ENCODE measurements around the gene IL5. TPM values are rescaled to one million over a fixed set of nuclear protein-coding genes. Genes with fewer than 3 reads are reported as not detected.
"Not testable (repeated sequence)": the region's sequence is repeated elsewhere in the genome, so short reads cannot be mapped to it uniquely, and the experiment has no call there.

IL5 gene
- total and polyA plus RNA-seq, 2 donors (not counting 1 experiment from before 2014, with no cell fraction given), result not detected

DNA sequence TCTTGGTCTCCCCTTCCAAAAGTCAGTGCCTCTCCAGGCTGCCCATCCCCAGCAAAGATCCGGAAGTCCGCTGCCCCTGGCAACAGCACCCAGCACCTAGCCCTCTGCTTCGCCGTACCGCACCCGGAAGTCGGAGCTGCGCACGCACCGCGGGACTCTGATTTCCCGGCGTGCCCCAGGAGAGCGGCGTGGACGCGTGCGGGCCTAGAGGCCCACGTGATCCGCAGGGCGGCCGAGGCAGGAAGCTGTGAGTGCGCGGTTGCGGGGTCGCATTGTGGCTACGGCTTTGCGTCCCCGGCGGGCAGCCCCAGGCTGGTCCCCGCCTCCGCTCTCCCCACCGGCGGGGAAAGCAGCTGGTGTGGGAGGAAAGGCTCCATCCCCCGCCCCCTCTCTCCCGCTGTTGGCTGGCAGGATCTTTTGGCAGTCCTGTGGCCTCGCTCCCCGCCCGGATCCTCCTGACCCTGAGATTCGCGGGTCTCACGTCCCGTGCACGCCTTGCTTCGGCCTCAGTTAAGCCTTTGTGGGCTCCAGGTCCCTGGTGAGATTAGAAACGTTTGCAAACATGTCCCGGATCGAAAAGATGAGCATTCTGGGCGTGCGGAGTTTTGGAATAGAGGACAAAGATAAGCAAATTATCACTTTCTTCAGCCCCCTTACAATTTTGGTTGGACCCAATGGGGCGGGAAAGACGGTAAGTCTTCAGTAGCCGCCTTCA, 13.6 kb upstream of the IL5 start, which contains the start of gene RAD50:
RAD50 (plus strand) TSS at position 215 of the 715 bp plus-strand sequence; CDS start at position 563, 348 bp downstream.
- Histone ChIP-seq H4K20me1 (ENCODE audit: control insufficient read depth, extremely low read depth, insufficient read depth, low read length) (no peaks in the 10 kb centered on the region), H3K36me3 (ENCODE audit: control insufficient read depth, insufficient read depth, low read length) (peaks cover 2% of the 10 kb centered on the region), H3K4me3 (replicated peaks in 1 of 4; ENCODE audit: control extremely low read depth in 1 of 4, insufficient read depth in 1 of 4, low read depth in 3 of 4, low read length in 4 of 4) (peak within 1 kb of the TSS; percentile 65 to 93 (median 74)), H3K9me3 (ENCODE audit: control insufficient read depth, insufficient read depth, low read depth, low read length) (no peaks in the 10 kb centered on the region), H2AFZ (ENCODE audit: low read length) (peak within 1 kb of the TSS; percentile 94), H3K4me1 (ENCODE audit: control insufficient read depth, extremely low read depth, insufficient read depth, low read length) (peaks cover 2% of the 10 kb centered on the region), H3K79me2 (ENCODE audit: control insufficient read depth, insufficient read depth, low read length) (peaks cover 8% of the 10 kb centered on the region), H3K27ac (ENCODE audit: insufficient read depth, low read length) (peak within 1 kb of the TSS; percentile 87), H3K4me2 (ENCODE audit: extremely low read depth, insufficient read depth, low read length) (peak within 1 kb of the TSS; percentile 82), H3K9ac (ENCODE audit: insufficient read depth, low read length) (peak within 1 kb of the TSS; percentile 78), H3K27me3 (ENCODE audit: control insufficient read depth, insufficient read depth, low read length) (no peaks in the 10 kb centered on the region)
- TF ChIP-seq, protein P1, sequence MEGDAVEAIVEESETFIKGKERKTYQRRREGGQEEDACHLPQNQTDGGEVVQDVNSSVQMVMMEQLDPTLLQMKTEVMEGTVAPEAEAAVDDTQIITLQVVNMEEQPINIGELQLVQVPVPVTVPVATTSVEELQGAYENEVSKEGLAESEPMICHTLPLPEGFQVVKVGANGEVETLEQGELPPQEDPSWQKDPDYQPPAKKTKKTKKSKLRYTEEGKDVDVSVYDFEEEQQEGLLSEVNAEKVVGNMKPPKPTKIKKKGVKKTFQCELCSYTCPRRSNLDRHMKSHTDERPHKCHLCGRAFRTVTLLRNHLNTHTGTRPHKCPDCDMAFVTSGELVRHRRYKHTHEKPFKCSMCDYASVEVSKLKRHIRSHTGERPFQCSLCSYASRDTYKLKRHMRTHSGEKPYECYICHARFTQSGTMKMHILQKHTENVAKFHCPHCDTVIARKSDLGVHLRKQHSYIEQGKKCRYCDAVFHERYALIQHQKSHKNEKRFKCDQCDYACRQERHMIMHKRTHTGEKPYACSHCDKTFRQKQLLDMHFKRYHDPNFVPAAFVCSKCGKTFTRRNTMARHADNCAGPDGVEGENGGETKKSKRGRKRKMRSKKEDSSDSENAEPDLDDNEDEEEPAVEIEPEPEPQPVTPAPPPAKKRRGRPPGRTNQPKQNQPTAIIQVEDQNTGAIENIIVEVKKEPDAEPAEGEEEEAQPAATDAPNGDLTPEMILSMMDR (conservative IDR thresholded peaks at IDR 0.05 in 1 of 2, IDR thresholded peaks at IDR 0.05 in 1 of 2; ENCODE audit: low read depth in 1 of 2, low read length in 2 of 2), result no peak
- no peak for TF ChIP-seq EZH2 (IDR thresholded peaks at IDR 0.05; ENCODE audit: low read length, missing control alignments)
- DNase-seq (ENCODE audit: low read depth in 2 of 2), result peak; percentile 89 to 91

DNA sequence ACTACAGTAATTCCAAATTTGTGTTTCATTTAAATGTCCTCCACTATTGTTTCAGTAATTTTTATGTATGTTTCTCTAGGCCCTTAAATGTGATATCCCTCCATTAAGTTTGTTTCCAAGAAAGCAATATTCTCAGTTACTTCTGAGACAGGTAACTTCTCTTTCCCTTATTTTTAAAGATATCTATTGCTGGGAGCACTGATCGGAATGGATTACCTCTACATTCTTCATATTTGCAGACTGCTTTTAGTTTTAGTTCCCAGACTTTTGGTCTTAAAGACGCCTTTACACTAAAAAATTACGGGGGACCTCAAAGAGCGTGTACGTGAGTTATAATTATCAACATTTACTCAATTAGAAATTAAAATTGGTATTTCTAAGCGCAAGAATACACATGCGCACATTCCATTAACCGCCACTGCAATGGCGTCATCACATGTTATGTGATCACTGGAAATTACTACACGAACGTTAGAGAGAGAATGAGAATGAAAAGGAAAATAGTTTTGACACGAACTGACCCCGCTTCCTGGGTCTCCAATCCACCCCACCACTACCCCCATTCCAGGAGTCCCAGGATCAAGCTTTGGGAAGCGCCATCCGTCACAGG, 12.9 kb upstream of the IL5 start:
- H3K27me3 ChIP-seq (ENCODE audit: control insufficient read depth, insufficient read depth, low read length), result peaks cover 2% of the 10 kb centered on the region
- peaks cover 2% of the 10 kb centered on the region for H3K36me3 ChIP-seq (ENCODE audit: control insufficient read depth, insufficient read depth, low read length)
- no peaks in the 10 kb centered on the region for H3K9me3 ChIP-seq (ENCODE audit: control insufficient read depth, insufficient read depth, low read depth, low read length)
- peak overlapping the region; percentile 82 for H3K4me2 ChIP-seq (ENCODE audit: extremely low read depth, insufficient read depth, low read length)
- H3K79me2 ChIP-seq (ENCODE audit: control insufficient read depth, insufficient read depth, low read length), result peaks cover 8% of the 10 kb centered on the region
- H3K4me3 ChIP-seq (replicated peaks in 1 of 4; ENCODE audit: control extremely low read depth in 1 of 4, insufficient read depth in 1 of 4, low read depth in 3 of 4, low read length in 4 of 4), result peak overlapping the region; percentile 65 to 93 (median 74)
- peaks cover 2% of the 10 kb centered on the region for H3K4me1 ChIP-seq (ENCODE audit: control insufficient read depth, extremely low read depth, insufficient read depth, low read length)
- no peak for DNase-seq (ENCODE audit: low read depth in 2 of 2)
- peak overlapping the region; percentile 94 for H2AFZ ChIP-seq (ENCODE audit: low read length)
- H3K27ac ChIP-seq (ENCODE audit: insufficient read depth, low read length), result peak overlapping the region; percentile 87
- peak overlapping the region; percentile 78 for H3K9ac ChIP-seq (ENCODE audit: insufficient read depth, low read length)
- H4K20me1 ChIP-seq (ENCODE audit: control insufficient read depth, extremely low read depth, insufficient read depth, low read length), result no peaks in the 10 kb centered on the region
- TF ChIP-seq EZH2 (IDR thresholded peaks at IDR 0.05; ENCODE audit: low read length, missing control alignments), result no peak
- TF ChIP-seq, protein P1 (conservative IDR thresholded peaks at IDR 0.05 in 1 of 2, IDR thresholded peaks at IDR 0.05 in 1 of 2; ENCODE audit: low read depth in 1 of 2, low read length in 2 of 2), result no peak

DNA sequence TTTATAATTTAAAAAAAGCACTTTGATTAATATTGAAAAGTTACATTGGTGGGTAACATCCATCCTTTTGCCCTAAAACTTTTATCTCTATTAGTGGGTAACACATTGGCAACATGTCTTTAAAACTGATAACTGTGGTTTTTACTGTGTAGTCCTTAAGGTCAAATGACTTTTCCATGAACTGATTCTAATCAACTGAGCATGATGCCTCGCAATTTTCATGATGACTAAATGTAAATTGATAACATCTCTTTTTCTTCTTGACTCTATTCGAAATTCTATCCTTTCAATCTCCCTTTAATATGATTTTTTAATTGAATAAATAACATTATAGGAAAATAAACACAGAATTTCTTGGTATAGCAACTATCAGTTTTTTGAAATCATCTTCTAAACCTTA, 6.3 kb upstream of the IL5 start:
- DNase-seq (ENCODE audit: low read depth in 2 of 2), result no peak
- H3K9me3 ChIP-seq (ENCODE audit: control insufficient read depth, insufficient read depth, low read depth, low read length), result no peaks in the 10 kb centered on the region
- no peak overlapping the region for H3K27ac ChIP-seq (ENCODE audit: insufficient read depth, low read length)
- H3K9ac ChIP-seq (ENCODE audit: insufficient read depth, low read length), result no peak overlapping the region
- no peaks in the 10 kb centered on the region for H4K20me1 ChIP-seq (ENCODE audit: control insufficient read depth, extremely low read depth, insufficient read depth, low read length)
- H3K4me1 ChIP-seq (ENCODE audit: control insufficient read depth, extremely low read depth, insufficient read depth, low read length), result no peaks in the 10 kb centered on the region
- H2AFZ ChIP-seq (ENCODE audit: low read length), result no peak overlapping the region
- TF ChIP-seq, protein P1 (conservative IDR thresholded peaks at IDR 0.05 in 1 of 2, IDR thresholded peaks at IDR 0.05 in 1 of 2; ENCODE audit: low read depth in 1 of 2, low read length in 2 of 2), result no peak
- no peak for TF ChIP-seq EZH2 (IDR thresholded peaks at IDR 0.05; ENCODE audit: low read length, missing control alignments)
- H3K4me3 ChIP-seq (replicated peaks in 1 of 4; ENCODE audit: control extremely low read depth in 1 of 4, insufficient read depth in 1 of 4, low read depth in 3 of 4, low read length in 4 of 4), result no peak overlapping the region
- no peaks in the 10 kb centered on the region for H3K79me2 ChIP-seq (ENCODE audit: control insufficient read depth, insufficient read depth, low read length)
- H3K36me3 ChIP-seq (ENCODE audit: control insufficient read depth, insufficient read depth, low read length), result no peaks in the 10 kb centered on the region
- H3K27me3 ChIP-seq (ENCODE audit: control insufficient read depth, insufficient read depth, low read length), result peaks cover 2% of the 10 kb centered on the region
- no peak overlapping the region for H3K4me2 ChIP-seq (ENCODE audit: extremely low read depth, insufficient read depth, low read length)

DNA sequence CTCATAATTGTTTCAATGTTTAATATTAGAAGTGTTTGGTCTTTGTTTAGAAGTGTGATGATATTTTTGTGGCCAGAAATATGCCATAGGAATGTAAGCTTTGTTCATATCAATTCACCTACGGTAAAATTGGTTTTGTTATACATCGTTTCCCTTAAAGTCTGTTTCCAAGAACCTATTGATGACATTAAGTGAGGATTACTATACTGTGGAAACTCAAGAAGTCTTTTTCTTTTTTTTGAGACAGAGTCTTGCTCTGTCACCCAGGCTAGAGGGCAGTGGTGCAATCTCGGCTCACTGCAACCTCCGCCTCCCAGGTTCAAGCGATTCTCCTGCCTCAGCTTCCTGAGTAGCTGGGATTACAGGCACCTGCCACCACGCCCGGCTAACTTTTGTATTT, 5.5 kb upstream of the IL5 start:
- not testable (repeated sequence) for H3K27ac ChIP-seq (ENCODE audit: insufficient read depth, low read length); H3K9ac ChIP-seq (ENCODE audit: insufficient read depth, low read length); H3K4me1 ChIP-seq (ENCODE audit: control insufficient read depth, extremely low read depth, insufficient read depth, low read length); H2AFZ ChIP-seq (ENCODE audit: low read length); H3K27me3 ChIP-seq (ENCODE audit: control insufficient read depth, insufficient read depth, low read length); H3K36me3 ChIP-seq (ENCODE audit: control insufficient read depth, insufficient read depth, low read length); DNase-seq (ENCODE audit: low read depth in 2 of 2); H3K4me3 ChIP-seq (replicated peaks in 1 of 4; ENCODE audit: control extremely low read depth in 1 of 4, insufficient read depth in 1 of 4, low read depth in 3 of 4, low read length in 4 of 4); H4K20me1 ChIP-seq (ENCODE audit: control insufficient read depth, extremely low read depth, insufficient read depth, low read length); H3K4me2 ChIP-seq (ENCODE audit: extremely low read depth, insufficient read depth, low read length); H3K9me3 ChIP-seq (ENCODE audit: control insufficient read depth, insufficient read depth, low read depth, low read length); H3K79me2 ChIP-seq (ENCODE audit: control insufficient read depth, insufficient read depth, low read length)

Measured in fibroblast of lung (primary cell).